GM04504 (cell line): ENCODE results near the gene PRPF31.
"Not testable (repeated sequence)": the region's sequence is repeated elsewhere in the genome, so short reads cannot be mapped to it uniquely, and the experiment has no call there.

Source experiments
- DNase-seq: peaks from one replicate; pipeline ENCODE4 v3.0.0-alpha.2; 2012; ENCODE audit warnings: low read depth

PRPF31 gene

DNA sequence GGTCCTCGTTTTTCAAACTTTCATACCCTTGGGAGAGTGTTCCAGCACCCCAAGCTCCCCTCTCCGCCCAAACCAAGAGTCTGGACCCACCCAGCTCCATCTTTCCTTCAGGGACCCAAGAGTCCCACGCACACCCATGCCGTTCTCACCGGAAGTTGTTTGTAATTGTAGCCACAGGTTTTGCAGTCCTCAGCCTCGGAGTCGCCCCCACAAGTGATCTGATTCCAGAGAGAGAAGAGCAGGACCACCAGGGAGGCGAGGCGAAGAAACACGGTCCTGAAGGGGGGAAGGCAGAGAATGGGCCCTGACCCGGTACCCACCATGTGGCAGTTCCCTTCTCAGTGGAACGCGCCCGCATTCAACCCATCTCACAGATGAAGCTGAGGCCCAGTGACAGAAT is 47.3 kb downstream of the PRPF31 start:
- DNase-seq: no peak

DNA sequence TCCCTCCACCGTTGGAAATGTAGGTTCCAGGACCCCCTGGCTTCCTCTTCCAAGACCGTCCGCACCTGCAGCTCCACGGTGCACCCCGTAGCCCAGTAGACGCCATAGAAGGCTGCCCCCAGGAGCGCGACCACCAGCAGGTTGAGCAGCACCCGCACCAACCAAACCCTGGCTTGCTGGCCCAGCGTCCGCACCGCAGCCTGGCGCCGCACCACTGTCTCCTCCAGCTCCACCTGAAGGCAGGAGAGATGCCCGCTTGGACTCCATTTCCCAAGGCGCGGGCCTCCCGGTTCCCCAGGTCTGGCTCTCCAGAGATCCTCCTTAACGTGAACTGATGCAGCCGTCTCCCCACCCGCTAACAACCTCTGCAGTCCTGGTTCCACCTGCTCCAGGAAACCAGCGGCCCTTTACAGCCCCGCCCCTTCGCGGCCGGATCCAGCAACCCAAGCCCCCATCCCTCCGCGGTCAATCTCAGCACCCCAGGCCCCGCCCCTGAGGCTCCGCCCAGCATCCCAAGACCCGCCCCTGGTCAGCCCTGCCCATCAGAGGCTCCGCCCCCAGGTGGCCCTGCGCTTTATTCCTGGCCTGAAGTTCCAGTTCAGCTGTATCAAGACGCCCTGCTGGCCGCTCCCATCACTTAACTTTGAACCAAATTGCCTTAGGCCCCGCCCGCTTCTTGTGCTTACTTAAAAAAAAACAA is 49.0 kb downstream of the PRPF31 start:
- no peak for DNase-seq

DNA sequence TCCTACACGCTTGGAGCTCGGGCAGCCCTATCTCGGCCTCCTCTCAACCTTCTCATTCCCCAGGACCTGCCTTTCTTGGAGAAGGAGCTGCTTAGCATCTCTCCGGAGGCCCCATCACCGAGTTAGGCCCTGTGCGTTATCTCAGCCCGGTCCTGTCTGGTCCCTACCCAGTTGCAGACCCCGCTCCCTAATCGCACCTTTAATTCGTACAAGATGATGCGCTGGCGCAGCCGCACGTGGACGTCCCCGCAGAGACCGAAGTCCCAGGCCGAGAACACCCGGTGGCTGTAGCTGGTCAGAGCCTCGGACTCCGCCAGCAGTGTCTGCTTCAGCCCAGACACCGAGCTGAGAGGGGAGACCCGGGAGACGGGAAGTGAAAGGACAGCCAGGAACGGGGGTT is 49.7 kb downstream of the PRPF31 start:
- no peak for DNase-seq

DNA sequence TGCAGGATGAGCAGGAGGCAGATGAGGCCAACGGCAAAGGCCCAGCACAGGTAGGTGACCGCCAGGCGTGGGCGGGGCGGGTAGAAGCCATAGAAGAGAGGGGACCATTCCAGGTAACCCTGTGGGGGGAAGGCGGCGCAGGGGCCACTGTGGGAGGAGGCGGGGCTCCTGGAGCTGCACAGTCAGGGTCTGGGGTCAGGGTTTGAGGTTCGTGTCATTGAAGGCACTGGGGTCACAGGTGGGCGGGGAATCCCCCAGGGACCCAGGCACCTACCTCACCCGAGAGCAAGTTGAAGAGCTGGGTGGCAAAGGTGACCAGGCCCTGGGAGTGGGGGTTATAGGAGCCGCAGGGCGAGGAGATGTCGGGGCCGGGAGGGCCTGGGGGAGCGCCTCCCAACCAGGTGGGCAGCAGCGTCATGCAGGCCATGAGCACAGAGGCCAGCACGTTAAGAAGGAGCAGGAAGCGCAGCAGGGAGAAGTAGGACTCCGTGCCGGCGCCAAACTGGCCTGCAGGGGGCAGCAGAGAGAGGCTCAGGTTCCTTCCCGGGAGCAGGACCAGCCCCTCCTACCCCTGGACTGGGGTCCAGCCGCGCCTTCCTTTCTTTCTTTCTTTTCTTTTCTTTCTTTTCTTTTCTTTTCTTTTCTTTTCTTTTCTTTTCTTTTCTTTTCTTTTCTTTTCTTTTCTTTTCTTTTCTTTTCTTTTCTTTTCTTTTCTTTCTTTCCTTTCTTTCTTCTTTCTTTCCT is 52.8 kb downstream of the PRPF31 start:
- no peak for DNase-seq

DNA sequence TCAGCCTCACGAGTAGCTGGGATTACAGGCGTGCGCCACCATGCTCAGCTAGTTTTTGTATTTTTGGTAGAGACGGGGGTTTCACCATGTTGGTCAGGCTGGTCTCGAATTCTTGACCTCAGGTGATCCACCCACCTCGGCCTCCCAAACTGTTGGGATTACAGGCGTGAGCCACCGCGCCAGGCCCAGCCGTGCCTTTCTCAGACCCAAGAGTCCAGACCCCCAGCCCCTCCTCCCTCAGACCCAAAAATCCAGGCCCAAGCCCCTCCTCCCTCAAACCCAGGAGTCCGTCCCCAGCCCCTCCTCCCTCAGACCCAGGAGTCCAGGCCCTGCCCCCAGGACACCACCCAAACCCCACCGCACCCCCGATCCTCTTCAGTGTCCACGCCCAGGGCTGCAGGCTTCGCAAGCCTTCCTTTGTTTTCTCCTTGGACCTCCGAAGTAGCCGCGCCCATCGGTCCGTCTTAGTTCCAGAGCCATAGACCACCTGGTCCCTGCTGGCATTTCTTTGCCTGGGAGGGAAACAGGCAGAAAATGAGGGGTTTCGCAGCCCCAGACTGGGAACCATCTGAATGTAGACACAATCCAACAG is 53.7 kb downstream of the PRPF31 start:
- no peak for DNase-seq

DNA sequence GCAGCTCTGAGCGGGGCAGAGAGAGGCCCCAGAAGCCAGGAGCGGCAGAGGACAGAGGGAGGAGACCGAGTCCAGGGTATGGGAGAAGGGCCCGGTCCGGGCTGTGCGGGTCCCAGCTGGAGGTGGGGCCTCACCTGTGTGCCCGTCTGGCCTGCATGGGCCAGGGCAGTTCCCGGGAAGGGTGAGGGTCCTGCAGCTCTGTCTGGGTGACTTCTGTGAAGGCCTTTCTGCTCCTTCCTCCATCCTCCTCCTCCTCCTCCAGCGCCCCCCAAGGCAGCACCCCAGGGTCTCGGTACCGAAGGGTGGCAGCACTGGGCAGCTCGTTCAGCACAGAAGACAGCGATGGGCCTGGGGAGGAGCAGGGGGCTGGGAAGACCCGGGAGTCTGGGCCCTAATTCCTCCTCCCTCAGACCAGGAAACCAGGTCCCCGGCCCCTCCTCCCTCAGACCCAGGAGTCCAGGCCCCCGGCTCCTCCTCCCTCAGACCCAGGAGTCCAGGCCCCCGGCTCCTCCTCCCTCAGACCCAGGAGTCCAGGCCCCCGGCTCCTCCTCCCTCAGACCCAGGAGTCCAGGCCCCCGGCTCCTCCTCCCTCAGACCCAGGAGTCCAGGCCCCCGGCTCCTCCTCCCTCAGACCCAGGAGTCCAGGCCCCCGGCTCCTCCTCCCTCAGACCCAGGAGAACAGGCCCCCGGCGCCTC is 56.3 kb downstream of the PRPF31 start:
- DNase-seq: not testable (repeated sequence)

DNA sequence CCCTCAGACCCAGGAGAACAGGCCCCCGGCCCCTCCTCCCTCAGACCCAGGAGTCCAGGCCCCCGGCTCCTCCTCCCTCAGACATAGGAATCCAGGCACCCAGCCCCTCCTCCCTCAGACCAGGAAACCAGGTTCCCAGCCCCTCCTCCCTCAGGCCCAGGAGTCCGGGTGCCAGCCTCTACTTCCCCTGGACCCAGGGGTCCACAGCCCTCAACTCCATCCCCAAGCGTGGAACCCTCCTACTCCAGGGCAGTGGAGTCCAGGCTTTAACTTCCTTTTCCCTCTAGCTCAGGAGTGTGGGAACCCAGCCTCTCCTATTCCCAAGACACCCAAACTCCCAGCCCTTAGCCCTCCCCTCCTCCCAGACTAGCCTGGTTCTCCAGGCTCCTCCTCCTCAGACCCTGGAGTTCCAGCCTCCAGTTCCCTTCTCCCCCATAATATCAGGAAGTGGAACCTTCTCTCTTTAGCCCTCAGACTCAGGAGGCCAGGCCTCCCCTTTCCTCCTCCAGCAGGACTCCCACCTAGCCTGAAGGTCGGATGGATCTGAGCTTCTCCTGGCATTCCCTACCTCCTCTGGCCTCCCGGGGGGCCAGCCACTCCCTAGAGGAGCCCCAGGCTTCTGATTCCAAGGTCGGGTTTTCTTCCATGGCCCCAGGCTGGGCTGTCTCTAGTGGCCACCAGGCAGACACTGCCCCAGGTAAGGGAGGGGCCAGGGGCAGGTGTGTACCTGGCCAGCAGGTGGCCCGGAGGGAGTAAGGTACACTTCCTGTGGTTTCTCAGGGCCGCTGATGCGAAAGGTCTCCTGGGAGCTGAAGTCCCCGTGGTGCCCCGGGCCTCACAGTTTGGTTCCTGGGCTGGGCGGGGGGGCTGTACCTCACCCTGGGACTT is 57.2 kb downstream of the PRPF31 start, which contains the start of gene TMC4:
Gene TMC4 (minus strand): TSS at position 690 of the 888 bp plus-strand sequence. CDS start 43 bp downstream, at position 647.
- no peak for DNase-seq

DNA sequence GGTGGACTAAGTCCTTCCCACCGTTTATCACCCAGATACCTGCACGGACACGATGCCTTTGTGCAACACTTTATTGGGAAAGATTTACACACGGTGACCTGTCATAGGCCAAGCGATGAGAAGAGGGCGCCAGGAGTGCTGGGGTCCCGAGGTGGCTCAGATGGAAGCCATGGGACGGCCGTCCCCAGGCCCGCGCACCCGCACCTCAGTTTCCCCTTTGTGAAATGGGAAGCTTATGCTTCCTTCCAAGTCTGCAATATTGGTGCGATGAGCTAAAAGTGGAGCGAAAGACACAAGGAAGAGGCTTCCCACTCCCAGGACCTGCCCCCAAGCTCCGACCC is 57.8 kb downstream of the PRPF31 start:
- no peak for DNase-seq

DNA sequence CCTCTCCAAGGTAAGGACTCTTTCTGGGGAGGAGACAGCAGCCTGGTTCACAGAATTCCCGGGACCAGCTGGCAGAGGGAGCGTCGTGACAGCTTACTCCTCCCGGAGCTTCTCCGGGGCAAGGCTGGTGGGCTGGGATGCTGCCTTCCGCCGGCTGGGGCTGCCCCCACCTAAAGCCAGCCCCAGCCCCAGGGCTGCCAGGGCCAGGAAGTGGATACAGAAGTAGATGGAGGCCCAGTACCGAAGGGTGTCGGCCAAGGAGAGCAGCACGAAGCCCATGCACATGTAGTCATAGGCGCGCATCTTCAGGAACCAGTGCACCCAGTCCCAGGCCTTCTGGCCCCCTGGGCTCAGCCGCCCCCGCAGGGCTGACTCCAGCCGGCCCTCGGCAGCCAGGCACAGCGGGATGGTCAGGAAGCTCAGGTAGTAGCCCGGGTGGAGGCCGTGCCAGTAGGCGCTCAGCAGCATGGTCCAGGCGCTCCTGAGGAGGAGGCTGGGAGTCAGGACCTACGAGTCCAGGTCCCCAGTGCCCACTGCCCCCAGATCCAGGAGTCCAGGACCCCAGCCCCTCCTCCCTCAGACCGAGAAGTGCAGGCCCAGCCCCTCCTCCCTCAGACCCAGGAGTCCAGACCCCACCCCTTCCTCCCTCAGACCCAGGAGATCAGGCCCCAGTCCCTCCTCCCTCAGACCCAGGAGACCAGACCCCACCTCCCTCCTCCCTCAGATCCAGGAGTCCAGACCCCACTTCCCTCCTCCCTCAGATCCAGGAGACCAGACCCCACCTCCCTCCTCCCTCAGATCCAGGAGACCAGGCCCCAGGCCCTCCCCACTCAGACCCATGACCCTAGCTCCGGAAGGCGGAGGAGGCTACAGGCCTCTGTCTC is 58.6 kb downstream of the PRPF31 start:
- no peak for DNase-seq

DNA sequence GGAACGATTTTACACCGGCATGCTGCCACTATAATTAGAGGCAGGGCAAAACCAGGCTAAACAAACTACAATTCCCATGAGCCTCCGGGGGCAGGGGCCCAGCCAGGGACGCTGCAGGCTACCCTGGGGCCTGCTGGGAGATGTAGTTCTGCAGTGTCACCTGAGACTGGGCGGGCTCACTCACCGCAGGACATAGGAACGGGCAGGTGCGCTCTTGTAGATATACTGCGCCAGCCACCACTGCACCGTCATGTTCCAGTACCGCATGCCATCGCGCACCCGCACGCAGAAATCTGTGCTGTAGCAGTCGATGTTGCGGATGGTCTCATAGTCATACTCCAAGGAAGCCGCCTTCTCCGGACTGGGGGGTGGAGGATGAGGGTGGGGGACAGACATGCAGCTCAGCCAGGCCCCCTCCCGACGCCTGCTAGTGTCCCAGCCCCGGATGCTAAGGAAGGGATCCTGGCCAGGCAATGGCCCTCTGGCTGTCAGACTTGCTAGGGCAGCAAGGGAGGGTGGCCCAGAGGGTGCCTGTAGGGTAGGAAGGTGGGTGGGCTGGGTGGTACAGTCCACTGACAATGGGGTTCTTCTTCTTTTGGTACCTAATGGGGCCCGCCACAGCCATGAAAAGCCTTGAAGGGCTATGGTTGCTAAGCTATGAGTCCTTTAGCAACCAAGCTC is 63.2 kb downstream of the PRPF31 start:
- no peak for DNase-seq

DNA sequence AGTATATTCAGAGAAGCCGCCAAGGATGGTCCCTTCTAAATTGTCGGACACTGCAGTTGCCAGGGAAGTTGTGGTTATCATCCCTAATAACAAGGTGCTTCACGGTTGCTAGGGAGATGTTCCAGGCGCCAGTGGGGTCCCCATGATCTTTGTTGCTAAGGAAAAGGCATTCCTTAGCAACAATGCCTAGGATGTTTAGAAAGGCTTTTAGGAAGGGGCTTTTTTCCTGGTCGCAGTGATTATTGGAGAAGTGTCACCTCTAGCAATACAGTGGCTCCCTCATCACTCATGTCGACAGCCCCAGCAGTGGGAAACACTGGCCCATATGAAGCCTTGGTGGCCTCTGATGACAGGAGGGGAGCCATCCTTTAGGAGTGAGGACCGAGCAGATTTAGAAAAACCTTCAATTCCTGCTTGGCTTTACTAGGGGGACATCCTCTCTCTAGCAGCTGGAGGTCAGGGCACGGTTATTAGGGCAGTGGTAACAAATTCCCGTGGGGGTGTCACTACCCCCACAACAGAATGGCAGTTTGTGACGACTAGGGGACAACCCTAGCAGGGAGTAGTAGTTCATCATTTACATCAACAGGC is 63.8 kb downstream of the PRPF31 start:
- DNase-seq: no peak

DNA sequence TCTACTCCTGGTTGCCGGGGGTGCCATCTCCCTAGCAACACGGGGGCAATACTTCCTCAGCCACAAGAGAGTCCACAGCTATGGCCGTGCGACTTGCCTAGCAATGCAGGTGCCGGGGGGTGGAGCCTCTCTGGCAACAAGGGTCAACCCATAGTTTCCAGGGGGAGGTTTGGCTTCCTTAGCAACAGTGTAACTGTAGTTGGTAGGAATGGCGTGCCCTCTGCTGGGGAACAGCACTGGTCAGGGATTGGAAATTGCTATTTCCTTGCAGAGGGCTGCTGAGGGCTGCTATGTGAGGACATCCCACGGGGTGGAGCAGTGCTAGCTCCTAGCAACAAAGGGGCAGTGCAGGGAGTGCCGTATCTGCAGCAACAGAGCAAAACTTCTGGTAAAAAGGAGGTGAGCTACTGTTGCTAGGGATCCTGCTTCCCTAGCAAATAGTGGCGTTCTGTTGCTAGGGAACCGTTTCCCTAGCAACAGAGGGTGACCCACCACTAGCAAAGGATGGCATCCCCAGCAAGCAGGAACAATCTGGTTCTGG is 64.4 kb downstream of the PRPF31 start:
- DNase-seq: no peak

DNA sequence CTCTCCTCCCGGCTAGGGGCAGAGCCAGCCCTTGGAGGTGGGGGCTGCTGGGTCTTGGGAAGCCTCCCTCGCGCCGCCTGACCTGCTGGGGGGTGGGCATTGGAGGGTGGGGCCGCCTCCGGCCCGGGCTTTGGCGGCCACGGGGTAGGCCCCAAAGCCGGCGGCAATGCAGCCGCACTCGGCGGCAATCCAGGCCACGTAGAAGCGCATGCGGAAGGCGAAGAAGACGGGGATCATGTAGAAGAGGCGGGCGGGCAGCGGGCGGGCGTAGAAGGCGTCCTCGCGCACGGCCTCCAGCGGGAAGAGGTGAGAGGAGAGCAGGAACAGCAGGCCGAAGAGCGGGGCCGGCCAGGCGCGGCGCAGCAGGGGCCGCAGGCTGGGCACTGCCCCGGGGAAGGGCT is 65.1 kb downstream of the PRPF31 start:
- DNase-seq: no peak
